Effector memory CD4-positive, alpha-beta T cell (primary cell): ENCODE results near the gene CERCAM.
A peak's percentile ranks its signal among the peaks of the same experiment; 100 is the strongest.

Experiments used
- DNase-seq, 3 donors: peaks; one replicate each; pipeline ENCODE4 v3.0.0-alpha.2; 2020
- H3K27ac ChIP-seq: 2 replicates; pipeline ENCODE4 v1.7.0; 2013; ENCODE audit warnings: mild to moderate bottlenecking, low read length, moderate library complexity; ENCODE audit not compliant: insufficient read depth, poor library complexity, severe bottlenecking
- H3K27me3 ChIP-seq: replicated peaks from 2 replicates; pipeline ENCODE4 v1.7.0; 2013; ENCODE audit warnings: mild to moderate bottlenecking, low read length; ENCODE audit not compliant: insufficient read depth, control insufficient read depth, poor library complexity, severe bottlenecking
- H3K36me3 ChIP-seq: 2 replicates; pipeline ENCODE4 v1.7.0; 2013; ENCODE audit warnings: mild to moderate bottlenecking, low read length, moderate library complexity; ENCODE audit not compliant: control insufficient read depth, insufficient read depth
- H3K4me1 ChIP-seq: 2 replicates; pipeline ENCODE4 v1.7.0; 2013; ENCODE audit warnings: low read length, mild to moderate bottlenecking; ENCODE audit not compliant: control insufficient read depth, insufficient read depth, poor library complexity, severe bottlenecking
- H3K4me3 ChIP-seq: 2 replicates; pipeline ENCODE4 v1.7.0; 2013; ENCODE audit warnings: low read length, low read depth, mild to moderate bottlenecking; ENCODE audit not compliant: insufficient read depth, poor library complexity, severe bottlenecking
- H3K9me3 ChIP-seq: 2 replicates; pipeline ENCODE4 v1.7.0; 2013; ENCODE audit warnings: mild to moderate bottlenecking, low read length, moderate library complexity; ENCODE audit not compliant: control insufficient read depth
- total RNA-seq, 3 donors: gene quantifications; one replicate each; lab custom pipeline; 2026; lab: John Stamatoyannopoulos, UW

The CERCAM gene
- total RNA-seq, result 0.52 to 1.9 (median 0.52) reads per million in 3 donors

GRCh38 chr9:128420651-128421481 lies at the start of gene CERCAM:
CERCAM (plus strand) TSS chr9:128420857; CDS start chr9:128420878, 21 bp downstream.
- peak; percentile 16 to 37 (median 29) for DNase-seq
- Histone ChIP-seq H3K27ac (no peak within 1 kb of the TSS), H3K4me3 (peak within 1 kb of the TSS; percentile 83), H3K4me1 (peaks cover 21% of the 10 kb centered on the region), H3K27me3 (peaks cover 5% of the 10 kb centered on the region), H3K36me3 (no peaks in the 10 kb centered on the region), H3K9me3 (no peaks in the 10 kb centered on the region)

- peak overlapping the region; percentile 74 for H3K4me3 ChIP-seq
- no peak for DNase-seq
- H3K9me3 ChIP-seq, result no peaks in the 10 kb centered on the region
- no peaks in the 10 kb centered on the region for H3K27me3 ChIP-seq
- H3K4me1 ChIP-seq, result peaks cover 7% of the 10 kb centered on the region
- H3K27ac ChIP-seq, result peak overlapping the region; percentile 90
- H3K36me3 ChIP-seq, result peaks cover 17% of the 10 kb centered on the region
These were observed 49.0 kb upstream of the CERCAM start for GRCh38 chr9:128371630-128372117.

- Histone ChIP-seq H3K4me3 (peak overlapping the region; percentile 74), H3K36me3 (peaks cover 17% of the 10 kb centered on the region), H3K27me3 (no peaks in the 10 kb centered on the region), H3K9me3 (no peaks in the 10 kb centered on the region), H3K4me1 (peaks cover 7% of the 10 kb centered on the region), H3K27ac (peak overlapping the region; percentile 90)
- DNase-seq, result no peak
These were observed 48.4 kb upstream of the CERCAM start for GRCh38 chr9:128372188-128372641.

- Histone ChIP-seq H3K36me3 (peaks cover 18% of the 10 kb centered on the region), H3K4me1 (peaks cover 7% of the 10 kb centered on the region), H3K4me3 (no peak overlapping the region), H3K27me3 (no peaks in the 10 kb centered on the region), H3K27ac (no peak overlapping the region), H3K9me3 (no peaks in the 10 kb centered on the region)
- DNase-seq, result no peak
These were observed 47.9 kb upstream of the CERCAM start for GRCh38 chr9:128372784-128373183.

- DNase-seq, result no peak
- Histone ChIP-seq H3K4me3 (no peak overlapping the region), H3K9me3 (no peaks in the 10 kb centered on the region), H3K36me3 (peaks cover 29% of the 10 kb centered on the region), H3K4me1 (peaks cover 7% of the 10 kb centered on the region), H3K27me3 (no peaks in the 10 kb centered on the region), H3K27ac (no peak overlapping the region)
These were observed 46.4 kb upstream of the CERCAM start for GRCh38 chr9:128374221-128374675.

- Histone ChIP-seq H3K27ac (no peak overlapping the region), H3K36me3 (peaks cover 37% of the 10 kb centered on the region), H3K27me3 (no peaks in the 10 kb centered on the region), H3K9me3 (no peaks in the 10 kb centered on the region), H3K4me1 (no peaks in the 10 kb centered on the region), H3K4me3 (no peak overlapping the region)
- DNase-seq, result no peak
These were observed 44.8 kb upstream of the CERCAM start for GRCh38 chr9:128375865-128376264.

- DNase-seq, result no peak
- H3K36me3 ChIP-seq, result peaks cover 60% of the 10 kb centered on the region
- H3K4me3 ChIP-seq, result no peak overlapping the region
- no peaks in the 10 kb centered on the region for H3K27me3 ChIP-seq
- no peaks in the 10 kb centered on the region for H3K4me1 ChIP-seq
- H3K27ac ChIP-seq, result no peak overlapping the region
- H3K9me3 ChIP-seq, result no peaks in the 10 kb centered on the region
These were observed 38.4 kb upstream of the CERCAM start for GRCh38 chr9:128382261-128382660.

- H3K27me3 ChIP-seq, result no peaks in the 10 kb centered on the region
- H3K4me3 ChIP-seq, result no peak overlapping the region
- no peaks in the 10 kb centered on the region for H3K4me1 ChIP-seq
- no peak for DNase-seq
- no peak overlapping the region for H3K27ac ChIP-seq
- no peaks in the 10 kb centered on the region for H3K9me3 ChIP-seq
- H3K36me3 ChIP-seq, result peaks cover 65% of the 10 kb centered on the region
These were observed 37.5 kb upstream of the CERCAM start for GRCh38 chr9:128383007-128383753.

GRCh38 chr9:128383791-128384190 lies 36.9 kb upstream of the CERCAM start:
- no peaks in the 10 kb centered on the region for H3K4me1 ChIP-seq
- no peak overlapping the region for H3K27ac ChIP-seq
- H3K36me3 ChIP-seq, result peaks cover 67% of the 10 kb centered on the region
- no peak overlapping the region for H3K4me3 ChIP-seq
- H3K9me3 ChIP-seq, result no peaks in the 10 kb centered on the region
- DNase-seq, result no peak
- no peaks in the 10 kb centered on the region for H3K27me3 ChIP-seq
